OCI-M2 (cell line): Measurements from ENCODE around the gene S100A3.
A peak's percentile ranks its signal among the peaks of the same experiment; 100 is the strongest.
"Not testable (repeated sequence)": the region's sequence is repeated elsewhere in the genome, so short reads cannot be mapped to it uniquely, and the experiment has no call there.

ENCODE experiments used
- DNase-seq: peaks from one replicate; lab custom pipeline; 2025; ENCODE audit not compliant: unreplicated experiment; lab: John Stamatoyannopoulos, UW

The S100A3 gene

DNA sequence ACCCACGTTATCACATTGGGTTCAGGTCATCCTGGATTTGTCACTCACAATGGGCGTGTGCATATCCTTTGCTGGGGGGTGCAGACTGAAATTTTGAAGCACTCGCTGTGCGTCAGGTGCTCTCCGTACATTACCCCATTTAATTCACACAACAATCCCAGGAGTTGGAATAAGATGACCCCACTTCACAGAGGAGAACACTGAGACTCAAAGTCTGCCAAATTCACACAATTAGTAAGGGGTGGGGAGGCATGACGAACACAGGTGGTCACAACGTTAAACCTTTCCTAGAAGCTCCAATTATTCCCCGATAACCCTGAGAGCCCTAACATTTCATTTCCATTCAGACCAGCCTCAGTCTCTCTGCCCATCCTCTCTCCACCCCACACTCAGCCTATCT, 20.4 kb upstream of the S100A3 start:
- no peak for DNase-seq

DNA sequence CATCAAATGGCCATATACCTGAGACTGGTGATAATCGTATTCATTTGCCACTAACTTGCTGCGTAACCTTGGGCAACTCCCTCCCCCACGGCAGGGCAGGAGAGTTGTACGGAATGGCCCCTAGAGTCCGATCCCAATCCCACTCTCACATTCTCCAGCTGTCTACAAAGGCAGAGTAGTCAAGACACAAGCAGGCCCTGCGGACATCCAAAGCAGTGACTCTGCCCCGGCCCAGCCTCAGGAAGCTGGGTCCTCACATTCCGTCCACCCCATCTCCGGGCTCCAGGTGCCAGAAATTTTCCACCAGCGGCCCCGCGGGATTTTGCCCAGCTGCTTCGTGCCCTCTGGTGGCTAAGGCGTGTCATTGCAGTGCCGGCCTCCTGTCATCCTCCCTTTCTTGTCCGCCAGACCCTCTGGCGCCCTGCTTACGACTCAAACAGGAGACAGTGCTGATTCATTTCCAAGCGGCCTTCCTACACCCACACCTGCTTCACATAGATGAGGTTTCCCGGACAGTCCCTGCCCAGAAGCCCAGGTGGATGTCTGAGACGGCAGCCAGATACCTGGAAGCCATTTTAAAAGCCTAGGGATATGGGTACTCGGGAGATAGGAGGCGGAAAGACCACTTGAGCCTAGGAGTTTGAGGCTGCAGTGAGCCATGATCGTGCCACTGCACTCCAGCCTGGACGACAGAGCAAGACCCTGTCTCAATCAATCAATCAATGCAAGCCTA, 19.5 kb upstream of the S100A3 start:
- peak; percentile 38 for DNase-seq

DNA sequence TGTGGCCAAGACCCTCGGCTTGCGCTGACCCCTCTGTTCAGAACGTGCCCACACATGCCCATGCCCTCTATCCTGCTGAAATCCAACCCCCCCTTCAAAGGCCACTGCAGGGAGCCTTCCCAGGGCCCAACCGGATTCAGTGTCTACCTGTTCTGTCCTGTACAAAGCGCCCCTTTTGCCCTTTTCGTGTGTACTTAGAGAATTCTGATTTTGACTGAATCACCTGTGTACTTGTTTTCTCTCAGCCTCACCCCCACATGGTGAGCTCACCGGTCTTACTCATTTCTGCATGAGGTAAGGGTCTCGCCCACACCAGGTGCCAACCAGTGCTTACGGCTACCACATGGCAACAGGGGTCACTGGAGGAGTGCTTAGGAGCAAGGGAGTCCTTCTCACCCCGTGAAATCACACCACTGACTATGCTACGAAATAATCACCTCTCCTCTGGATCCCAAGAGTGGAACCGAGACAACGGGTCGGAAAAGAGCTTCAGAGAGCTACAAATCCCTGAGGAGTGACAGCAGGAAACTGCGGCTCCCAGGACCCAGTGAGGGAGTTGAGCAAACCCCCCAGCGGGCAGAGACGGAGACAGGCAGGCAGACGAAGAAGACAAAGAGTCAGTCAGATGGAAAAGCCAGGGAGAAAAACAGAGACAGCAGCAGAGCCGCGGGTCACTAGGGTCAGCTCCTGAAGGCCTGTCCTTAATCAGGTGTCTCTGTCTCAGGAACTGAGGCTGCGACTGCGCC, 18.7 kb upstream of the S100A3 start:
- no peak for DNase-seq

- peak; percentile 68 for DNase-seq
Observed at GRCh38 chr1:153566414-153567371, 17.6 kb upstream of the S100A3 start.

GRCh38 chr1:153565529-153566374, 16.7 kb upstream of the S100A3 start, which contains the start of gene S100A2:
TSS of gene S100A2 (minus strand) at chr1:153565844. CDS start at chr1:153563877, 1,967 bp downstream.
- DNase-seq = no peak

GRCh38 chr1:153563991-153564390, 14.9 kb upstream of the S100A3 start:
- DNase-seq = no peak

DNA sequence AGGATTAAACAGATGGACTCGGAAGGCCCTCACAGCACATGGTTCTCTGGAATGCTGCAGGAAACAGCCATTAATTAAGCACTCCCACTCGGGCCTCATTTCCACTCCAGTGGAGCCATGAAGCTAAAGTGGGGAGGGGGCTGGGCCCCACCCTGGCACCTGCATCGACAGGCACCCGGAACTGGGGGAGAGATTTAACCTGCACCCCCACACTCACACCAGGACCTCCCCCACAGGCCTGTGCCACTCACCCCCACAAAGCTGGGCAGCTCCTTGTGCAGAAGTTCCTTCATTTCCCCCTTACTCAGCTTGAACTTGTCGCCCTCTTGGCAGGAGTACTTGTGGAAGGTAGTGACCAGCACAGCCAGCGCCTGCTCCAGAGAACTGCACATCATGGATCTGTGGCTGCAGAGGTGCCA, 14.4 kb upstream of the S100A3 start:
- no peak for DNase-seq

- not testable (repeated sequence) for DNase-seq
Observed at GRCh38 chr1:153562021-153562420, 13.0 kb upstream of the S100A3 start.

DNA sequence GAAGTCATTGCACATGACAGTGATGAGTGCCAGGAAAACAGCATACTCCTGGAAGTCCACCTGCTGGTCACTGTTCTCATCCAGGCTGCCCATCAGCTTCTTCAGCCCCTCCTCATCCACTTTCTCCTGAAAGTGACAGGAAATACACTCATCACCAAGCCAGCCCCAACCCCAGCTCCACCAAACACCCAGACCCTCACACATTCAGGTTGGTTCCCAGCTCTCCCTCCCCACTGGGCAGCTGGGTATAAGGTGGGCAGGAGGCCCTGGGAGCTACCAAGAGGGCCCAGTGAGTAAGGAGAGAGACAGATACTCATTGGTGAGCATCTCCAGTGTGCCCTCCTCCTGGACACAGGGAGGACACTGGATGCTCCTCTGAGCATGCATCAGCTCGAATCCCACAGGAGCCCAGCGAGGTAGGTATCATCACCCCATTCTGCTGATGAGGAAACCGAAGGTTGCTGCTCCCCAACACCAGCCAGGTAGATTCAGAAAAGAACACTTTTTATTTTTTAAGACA, 12.5 kb upstream of the S100A3 start:
- no peak for DNase-seq

- no peak for DNase-seq
Observed at GRCh38 chr1:153560771-153561465, 11.9 kb upstream of the S100A3 start.

DNA sequence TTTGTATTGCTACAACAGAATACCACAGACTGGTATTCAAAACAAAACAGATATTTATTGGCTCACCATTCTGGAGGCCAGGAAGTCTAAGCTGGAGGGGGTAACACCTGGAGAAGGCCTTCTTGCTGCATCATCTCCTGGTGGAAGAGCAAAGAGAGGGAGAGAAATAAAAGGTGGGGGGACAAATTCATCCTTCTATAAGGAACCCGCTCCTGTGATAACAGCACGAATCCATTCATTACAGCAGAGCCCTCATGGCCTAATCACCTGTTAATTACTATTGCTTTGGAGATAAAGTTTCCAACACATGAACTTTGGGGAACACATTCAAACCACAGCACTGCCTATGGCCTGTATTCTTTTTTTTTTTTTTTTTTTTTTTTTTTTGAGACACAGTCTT, 11.2 kb upstream of the S100A3 start:
- no peak for DNase-seq

GRCh38 chr1:153557877-153558276, 8.8 kb upstream of the S100A3 start:
- no peak for DNase-seq

GRCh38 chr1:153556348-153556747, 7.3 kb upstream of the S100A3 start:
- no peak for DNase-seq

GRCh38 chr1:153553830-153554541, 4.9 kb upstream of the S100A3 start:
- no peak for DNase-seq

GRCh38 chr1:153553096-153553495, 4.0 kb upstream of the S100A3 start:
- no peak for DNase-seq

- DNase-seq = no peak
Observed at GRCh38 chr1:153552335-153552734, 3.3 kb upstream of the S100A3 start.

- no peak for DNase-seq
Observed at GRCh38 chr1:153550827-153551500, 1.9 kb upstream of the S100A3 start.

DNA sequence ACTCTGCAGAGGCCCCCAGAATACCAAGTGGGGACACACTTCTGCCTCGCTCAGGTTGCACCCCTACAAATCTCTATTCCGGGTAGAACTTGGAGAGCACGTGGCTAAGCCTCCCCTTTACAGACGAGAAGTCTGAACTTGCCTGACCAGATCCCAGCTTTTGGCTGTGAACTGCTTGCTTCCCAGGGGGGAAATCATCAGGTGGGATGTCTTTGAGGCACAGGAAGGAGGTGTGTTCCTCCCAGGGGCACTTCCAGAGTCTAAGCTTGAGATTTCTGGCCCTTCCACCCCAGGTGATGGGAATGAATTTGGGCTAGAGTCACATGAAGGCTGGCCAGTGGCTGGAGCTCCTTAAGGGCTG, 1.3 kb upstream of the S100A3 start:
- DNase-seq = no peak
